H1 (cell line): ENCODE measurements around the gene SSH2. TPM values are rescaled to one million over a fixed set of nuclear protein-coding genes. Genes with fewer than 3 reads are reported as not detected.
A peak's percentile ranks its signal among the peaks of the same experiment; 100 is the strongest.

ENCODE experiments used
- ATF2 ChIP-seq: IDR thresholded peaks from 2 replicates; pipeline ENCODE4 v1.6.1; 2012; ENCODE audit warnings: low read length, inconsistent platforms
- BACH1 ChIP-seq: IDR thresholded peaks from 2 replicates; pipeline ENCODE4 v1.6.1; 2012; ENCODE audit warnings: low read length, improper control_type of control experiment
- BCL11A ChIP-seq, 2 experiments: IDR thresholded peaks; one replicate each; pipeline ENCODE4 v1.6.1; 2011; ENCODE audit warnings: low read depth in 2 of 2, low read length in 2 of 2, mild to moderate bottlenecking in 2 of 2
- CEBPB ChIP-seq: IDR thresholded peaks from 2 replicates; pipeline ENCODE4 v1.6.1; 2012; ENCODE audit warnings: low read depth, low read length
- EGR1 ChIP-seq: IDR thresholded peaks from 2 replicates; pipeline ENCODE4 v1.6.1; 2011; ENCODE audit warnings: low read depth, low read length, borderline replicate concordance
- FOSL1 ChIP-seq: IDR thresholded peaks from 2 replicates; pipeline ENCODE4 v1.6.1; 2011; ENCODE audit warnings: mild to moderate bottlenecking, low read depth, low read length, moderate library complexity; ENCODE audit not compliant: insufficient read depth
- HDAC2 ChIP-seq, 2 experiments: fragments of 300-600 bp in 1 of 2; sonication (generic) in 1 of 2; IDR thresholded peaks; 2 replicates each; pipeline ENCODE4 v1.6.1; 2011 to 2012; ENCODE audit warnings: low read depth in 2 of 2, low read length in 2 of 2, mild to moderate bottlenecking in 2 of 2, moderate library complexity in 2 of 2, borderline replicate concordance in 1 of 2, inconsistent platforms in 1 of 2
- HDAC6 ChIP-seq: IDR thresholded peaks from one replicate; pipeline ENCODE4 v1.7.1; 2012; ENCODE audit warnings: low read depth, mild to moderate bottlenecking, inconsistent platforms, low read length, moderate library complexity
- KDM1A ChIP-seq: fragments of 200-600, 300-600 bp; sonication (generic); IDR thresholded peaks from 2 replicates; pipeline ENCODE4 v1.7.1; 2016; ENCODE audit warnings: mild to moderate bottlenecking, low read length, borderline replicate concordance
- MAX ChIP-seq: IDR thresholded peaks from 2 replicates; pipeline ENCODE4 v1.6.1; 2012; ENCODE audit warnings: inconsistent platforms
- NANOG ChIP-seq: IDR thresholded peaks from 2 replicates; pipeline ENCODE4 v1.6.1; 2011; ENCODE audit warnings: low read length, low read depth, mild to moderate bottlenecking, inconsistent platforms; ENCODE audit not compliant: insufficient read depth, poor library complexity, severe bottlenecking
- NRF1 ChIP-seq: IDR thresholded peaks from 2 replicates; pipeline ENCODE4 v1.6.1; 2011; ENCODE audit warnings: mild to moderate bottlenecking, low read depth, low read length, improper control_type of control experiment
- POLR2A ChIP-seq, 2 experiments: IDR thresholded peaks; 1 replicate in 1 of 2; 2 replicates in 1 of 2; pipeline ENCODE4 v1.6.1; 2011; ENCODE audit warnings: low read depth in 2 of 2, low read length in 2 of 2, mild to moderate bottlenecking in 2 of 2; ENCODE audit errors: control extremely low read depth in 1 of 2
- POLR2AphosphoS5 ChIP-seq: IDR thresholded peaks from 2 replicates; pipeline ENCODE4 v1.6.1; 2011; ENCODE audit warnings: low read depth, low read length
- RAD21 ChIP-seq, 2 experiments: IDR thresholded peaks in 1 of 2; conservative IDR thresholded peaks in 1 of 2; 2 replicates each; pipeline ENCODE4 v1.6.1; 2011; ENCODE audit warnings: low read depth in 2 of 2, low read length in 2 of 2, improper control_type of control experiment in 1 of 2, inconsistent platforms in 1 of 2, mild to moderate bottlenecking in 1 of 2, moderate library complexity in 1 of 2
- RFX5 ChIP-seq: IDR thresholded peaks from 2 replicates; pipeline ENCODE4 v1.6.1; 2011; ENCODE audit warnings: low read depth, low read length, improper control_type of control experiment, borderline replicate concordance
- SP1 ChIP-seq: IDR thresholded peaks from 2 replicates; pipeline ENCODE4 v1.6.1; 2011; ENCODE audit warnings: low read depth, low read length
- TAF1 ChIP-seq: IDR thresholded peaks from 2 replicates; pipeline ENCODE4 v1.6.1; 2011; ENCODE audit warnings: mild to moderate bottlenecking, low read depth, low read length
- TAF7 ChIP-seq: optimal IDR thresholded peaks from 2 replicates; pipeline ENCODE3; 2011; ENCODE audit warnings: low read depth, mild to moderate bottlenecking, inconsistent platforms, low read length, moderate library complexity, borderline replicate concordance
- USF2 ChIP-seq: IDR thresholded peaks from 2 replicates; pipeline ENCODE4 v1.6.1; 2011; ENCODE audit warnings: low read length, improper control_type of control experiment
- ZNF274 ChIP-seq: IDR thresholded peaks from 2 replicates; pipeline ENCODE4 v1.7.0; 2012; ENCODE audit warnings: low read length, borderline replicate concordance; ENCODE audit errors: extremely low read depth
- polyA plus RNA-seq, 7 experiments: library from polyadenylated mRNA; depleted of rRNA in 3 of 7; stranded (reverse) in 5 of 7; unstranded in 2 of 7; fragments of >200 nt in 5 of 7; fragments of 200-250 nt in 2 of 7; gene quantifications; 1 replicate in 5 of 7; 2 replicates in 1 of 7; 4 replicates in 1 of 7; pipeline versions ENCODE4 v1.2.1 to v1.2.3, GENCODE V29; 2011 to 2013; ENCODE audit warnings: missing spikeins in 2 of 7, mixed read lengths in 2 of 7
- total RNA-seq: library from RNA; stranded (reverse); fragmentation: NEBNext Ultra II Directional; extraction: Animal tissue kit (Norgen Biotek cat#: 25700); gene quantifications from 2 replicates; pipeline ENCODE4 v1.2.1, GENCODE V29; 2021

Gene SSH2
- total and polyA plus RNA-seq, 2 of the 8 experiments (the other 6 are each of a cell fraction or from before 2014, with no cell fraction given): 5.2 to 15.9 TPM

- peak; percentile 93 for TF ChIP-seq TAF7
- TF ChIP-seq CEBPB: no peak
- no peak for TF ChIP-seq POLR2AphosphoS5
- TF ChIP-seq RAD21 (IDR thresholded peaks at IDR 0.05 in 1 of 2, conservative IDR thresholded peaks at IDR 0.05 in 1 of 2; ENCODE audit: low read depth in 2 of 2, low read length in 2 of 2): peak; percentile 44 to 57
- no peak for TF ChIP-seq TAF1
- TF ChIP-seq EGR1: no peak
- TF ChIP-seq KDM1A: no peak
- TF ChIP-seq NANOG: no peak
- no peak for TF ChIP-seq RFX5
- no peak for TF ChIP-seq NRF1
- TF ChIP-seq POLR2A (IDR thresholded peaks at IDR 0.05; ENCODE audit: control extremely low read depth in 1 of 2, low read depth in 2 of 2, low read length in 2 of 2): no peak
- no peak for TF ChIP-seq SP1
- no peak for TF ChIP-seq ATF2
- no peak for TF ChIP-seq USF2
- TF ChIP-seq ZNF274: no peak
- TF ChIP-seq BCL11A (IDR thresholded peaks at IDR 0.05; ENCODE audit: low read depth in 2 of 2, low read length in 2 of 2): no peak
- TF ChIP-seq BACH1: no peak
- TF ChIP-seq HDAC2 (IDR thresholded peaks at IDR 0.05; ENCODE audit: borderline replicate concordance in 1 of 2, low read depth in 2 of 2, low read length in 2 of 2): peak; percentile 99 to 100
- peak; percentile 23; the same call in 1 of the 2 replicates for TF ChIP-seq MAX
- no peak for TF ChIP-seq FOSL1
- TF ChIP-seq HDAC6: no peak
Measured at GRCh38 chr17:29593591-29594518, 336.2 kb downstream of the SSH2 start (continued).
